LNCaP clone FGC (cell line): ENCODE results near the gene LRRC75A.
"Not testable (repeated sequence)": the region's sequence is repeated elsewhere in the genome, so short reads cannot be mapped to it uniquely, and the experiment has no call there.

Experiments used
- DNase-seq: peaks from one replicate; pipeline ENCODE4 v3.0.0-alpha.2; 2011; ENCODE audit warnings: low read depth
- H3K4me3 ChIP-seq: 2 replicates; pipeline ENCODE4 v1.5.1; 2011; ENCODE audit warnings: mild to moderate bottlenecking, low read depth, low read length, control low read depth
- CTCF ChIP-seq: IDR thresholded peaks from 2 replicates; pipeline ENCODE4 v1.5.1; 2012; ENCODE audit warnings: mild to moderate bottlenecking; ENCODE audit not compliant: control insufficient read depth, insufficient read depth; ENCODE audit errors: extremely low read depth

The LRRC75A gene

GRCh38 chr17:16455997-16456741 is 35.8 kb downstream of the LRRC75A start:
- DNase-seq: no peak
- H3K4me3 ChIP-seq: no peak overlapping the region
- no peak for TF ChIP-seq CTCF

- no peak for DNase-seq
- H3K4me3 ChIP-seq: no peak overlapping the region
- no peak for TF ChIP-seq CTCF
These were observed 38.5 kb downstream of the LRRC75A start for GRCh38 chr17:16453493-16453851.

- H3K4me3 ChIP-seq, DNase-seq: not testable (repeated sequence)
These were observed 39.7 kb downstream of the LRRC75A start for GRCh38 chr17:16452268-16452667.

GRCh38 chr17:16450028-16450427 is 42.0 kb downstream of the LRRC75A start:
- H3K4me3 ChIP-seq: no peak overlapping the region
- TF ChIP-seq CTCF: no peak
- DNase-seq: no peak

- no peak overlapping the region for H3K4me3 ChIP-seq
- DNase-seq: no peak
- TF ChIP-seq CTCF: no peak
These were observed 42.8 kb downstream of the LRRC75A start for GRCh38 chr17:16449121-16449570.

GRCh38 chr17:16448490-16448889 is 43.5 kb downstream of the LRRC75A start:
- no peak overlapping the region for H3K4me3 ChIP-seq
- TF ChIP-seq CTCF: no peak
- no peak for DNase-seq

GRCh38 chr17:16447676-16448075 is 44.3 kb downstream of the LRRC75A start:
- H3K4me3 ChIP-seq: no peak overlapping the region
- no peak for TF ChIP-seq CTCF
- DNase-seq: no peak
